HUES64 (cell line): Measurements from ENCODE around the gene MAP2K4.

Experiments
- H3K27ac ChIP-seq: 2 replicates; pipeline ENCODE4 v1.7.0; 2013; ENCODE audit warnings: low read depth, low read length, inconsistent platforms
- H3K27me3 ChIP-seq: 2 replicates; pipeline ENCODE4 v1.6.1; 2013; ENCODE audit warnings: mild to moderate bottlenecking, low read length; ENCODE audit not compliant: insufficient read depth
- H3K36me3 ChIP-seq: 2 replicates; pipeline ENCODE4 v1.6.1; 2013; ENCODE audit warnings: mild to moderate bottlenecking, low read length; ENCODE audit not compliant: insufficient read depth
- H3K4me1 ChIP-seq: 2 replicates; pipeline ENCODE4 v1.6.1; 2013; ENCODE audit warnings: mild to moderate bottlenecking, low read length, moderate library complexity; ENCODE audit not compliant: insufficient read depth
- H3K4me3 ChIP-seq: 2 replicates; pipeline ENCODE4 v1.5.1; 2013; ENCODE audit warnings: mild to moderate bottlenecking, low read length, moderate library complexity
- H3K9ac ChIP-seq: 2 replicates; pipeline ENCODE4 v1.6.1; 2013; ENCODE audit warnings: mild to moderate bottlenecking, low read depth, low read length
- H3K9me3 ChIP-seq: 2 replicates; pipeline ENCODE4 v1.6.1; 2013; ENCODE audit warnings: low read depth, low read length; ENCODE audit not compliant: insufficient read depth
- WGBS: fragments of 150-250, 120-280 bp; methylation state at CpG from one replicate; pipeline ENCODE4 v1.1.7; 2013; ENCODE audit warnings: missing lambda C conversion rate; 5-methylcytosine and 5-hydroxymethylcytosine counted together

MAP2K4 gene

DNA sequence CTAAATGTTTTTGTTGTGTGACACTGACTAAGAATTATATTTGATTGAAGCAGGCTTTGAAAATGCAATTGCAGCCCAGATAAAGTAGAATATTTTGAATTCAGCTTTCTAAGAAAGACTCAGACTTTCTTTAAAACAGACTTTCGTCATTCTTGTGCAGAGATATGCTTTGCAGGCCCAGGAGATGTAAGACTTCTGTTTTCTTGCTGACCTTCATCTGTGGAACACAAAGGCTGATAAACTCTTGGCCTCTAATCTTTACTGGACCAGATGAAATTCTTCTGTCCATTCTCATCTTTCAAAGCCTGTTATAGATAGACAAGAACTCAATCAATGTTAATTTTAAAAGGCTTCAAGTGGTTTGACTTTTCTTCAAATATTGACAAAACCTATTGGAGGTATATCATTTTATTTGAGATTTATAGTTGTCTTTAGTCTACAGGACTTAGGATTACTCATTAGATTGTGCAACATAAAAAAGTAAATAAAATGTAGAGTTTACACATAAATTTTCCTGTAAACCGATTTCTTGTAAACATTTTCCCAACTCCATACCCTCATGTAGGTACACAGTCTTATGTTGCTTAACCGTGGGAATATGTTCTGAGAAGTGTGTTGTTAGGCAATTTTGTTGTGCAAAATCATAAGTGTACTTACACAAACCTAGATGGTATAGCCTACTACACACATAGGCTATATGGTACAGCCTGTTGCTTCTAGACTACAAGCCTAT lies 94.2 kb downstream of the MAP2K4 start:
- no peak overlapping the region for H3K9ac ChIP-seq
- no peaks in the 10 kb centered on the region for H3K27me3 ChIP-seq
- no peaks in the 10 kb centered on the region for H3K9me3 ChIP-seq
- no peaks in the 10 kb centered on the region for H3K4me1 ChIP-seq
- H3K36me3 ChIP-seq, result peaks cover 90% of the 10 kb centered on the region
- WGBS, result 92% methylated on average over 1 of the region's 3 CpGs
- H3K27ac ChIP-seq, result no peak overlapping the region
- H3K4me3 ChIP-seq, result no peak overlapping the region

DNA sequence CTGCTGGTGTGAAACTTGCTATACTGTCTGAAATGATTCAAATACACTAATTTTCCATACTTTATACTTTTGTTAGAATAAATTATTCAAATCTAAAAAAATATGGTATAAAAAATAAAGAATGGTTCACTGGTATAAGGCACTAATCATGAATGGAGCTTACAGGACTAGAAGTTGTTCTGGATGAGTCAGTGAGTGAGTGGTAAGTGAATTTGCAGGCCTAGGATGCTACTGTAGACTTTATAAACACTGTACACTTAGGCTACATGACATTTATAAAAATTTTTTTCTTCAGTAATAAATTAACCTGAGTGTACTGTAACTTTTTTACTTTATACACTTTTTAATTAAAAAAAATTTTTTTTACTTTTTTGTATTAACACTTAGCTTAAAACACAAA lies 95.5 kb downstream of the MAP2K4 start:
- no peaks in the 10 kb centered on the region for H3K9me3 ChIP-seq

DNA sequence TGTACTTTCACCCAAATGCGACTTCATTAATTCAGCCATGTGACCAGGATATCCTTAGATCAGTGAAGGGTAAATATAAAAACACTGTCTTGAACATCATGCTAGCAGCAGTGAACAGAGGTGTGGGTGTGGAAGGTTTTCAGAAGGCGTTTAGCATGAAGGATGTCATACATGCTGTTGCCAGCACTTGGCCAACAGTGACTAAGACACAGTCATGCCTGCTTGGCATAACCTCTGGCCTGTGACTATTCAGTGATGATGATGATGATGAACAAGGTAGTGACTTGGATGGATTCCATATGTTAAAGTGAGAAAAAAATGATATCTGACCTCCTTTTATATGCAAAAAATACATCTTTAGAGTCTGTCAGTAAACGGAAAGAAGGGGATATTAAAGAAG lies 97.9 kb downstream of the MAP2K4 start:
- H3K27ac ChIP-seq, result no peak overlapping the region
- peaks cover 22% of the 10 kb centered on the region for H3K4me1 ChIP-seq
- peaks cover 60% of the 10 kb centered on the region for H3K36me3 ChIP-seq
- no peaks in the 10 kb centered on the region for H3K9me3 ChIP-seq
- no peak overlapping the region for H3K4me3 ChIP-seq
- H3K9ac ChIP-seq, result no peak overlapping the region
- no peaks in the 10 kb centered on the region for H3K27me3 ChIP-seq
- WGBS, result 95% methylated on average over 3 of the region's 3 CpGs

More for the DNA sequence above, 95.5 kb downstream of the MAP2K4 start:
- Histone ChIP-seq H3K27me3 (no peaks in the 10 kb centered on the region), H3K4me3 (no peak overlapping the region), H3K27ac (no peak overlapping the region), H3K4me1 (0 out of 2 replicates have a peak, but pooled peaks cover 6% of the 10 kb centered on the region), H3K36me3 (peaks cover 81% of the 10 kb centered on the region), H3K9ac (no peak overlapping the region)

DNA sequence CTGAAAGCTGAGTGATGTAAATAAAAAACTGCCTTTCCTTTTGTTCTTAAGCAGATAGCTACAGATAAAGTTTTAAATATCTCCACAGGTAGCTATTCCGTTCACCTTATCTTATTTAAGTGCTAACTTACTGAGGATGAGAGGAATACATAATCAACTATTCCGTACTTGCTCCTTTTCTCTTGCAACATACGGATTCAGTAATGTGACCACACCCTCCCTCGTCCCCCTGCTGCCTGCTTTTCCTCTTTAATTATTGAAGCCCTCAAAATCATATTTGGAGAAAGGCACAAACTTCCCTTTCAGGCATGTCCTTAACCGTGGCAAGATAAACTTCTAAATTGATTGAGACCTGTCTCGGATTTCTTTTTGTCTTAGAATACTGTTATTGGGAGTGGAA lies 101.4 kb downstream of the MAP2K4 start:
- Histone ChIP-seq H3K9ac (0 out of 2 replicates have a peak overlapping the region, but pooled peaks have one; percentile 14), H3K4me3 (peak overlapping the region; percentile 21), H3K27me3 (no peaks in the 10 kb centered on the region), H3K4me1 (peaks cover 22% of the 10 kb centered on the region), H3K9me3 (no peaks in the 10 kb centered on the region; the same call in 1 of the 2 replicates), H3K27ac (no peak overlapping the region), H3K36me3 (peaks cover 48% of the 10 kb centered on the region)
- 49% methylated on average over 6 of the region's 6 CpGs for WGBS

DNA sequence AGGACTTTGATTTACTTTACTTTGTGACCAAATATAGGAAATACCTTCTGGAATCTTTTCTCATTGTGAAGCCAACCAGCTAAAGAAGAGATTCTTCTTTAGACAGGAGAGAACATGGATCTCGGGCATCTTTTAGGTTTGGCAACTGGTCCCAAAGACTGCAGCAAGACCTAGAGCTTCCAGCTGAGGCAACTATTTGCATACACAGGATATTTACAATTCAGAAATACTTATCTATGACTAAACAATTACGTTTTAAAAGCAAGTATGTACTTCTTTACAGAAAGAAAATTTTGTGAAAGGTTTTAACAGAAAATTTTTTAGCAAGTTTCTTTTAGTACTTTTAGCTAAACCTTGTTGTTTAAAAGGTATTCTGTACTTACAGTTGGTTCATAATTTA lies 106.5 kb downstream of the MAP2K4 start:
- 82% methylated on average over 1 of the region's 2 CpGs for WGBS
- H3K27me3 ChIP-seq, result no peaks in the 10 kb centered on the region
- H3K9me3 ChIP-seq, result no peaks in the 10 kb centered on the region; the same call in 1 of the 2 replicates
- peaks cover 7% of the 10 kb centered on the region for H3K4me1 ChIP-seq
- peaks cover 70% of the 10 kb centered on the region for H3K36me3 ChIP-seq
- no peak overlapping the region for H3K4me3 ChIP-seq
- no peak overlapping the region for H3K9ac ChIP-seq
- H3K27ac ChIP-seq, result no peak overlapping the region

DNA sequence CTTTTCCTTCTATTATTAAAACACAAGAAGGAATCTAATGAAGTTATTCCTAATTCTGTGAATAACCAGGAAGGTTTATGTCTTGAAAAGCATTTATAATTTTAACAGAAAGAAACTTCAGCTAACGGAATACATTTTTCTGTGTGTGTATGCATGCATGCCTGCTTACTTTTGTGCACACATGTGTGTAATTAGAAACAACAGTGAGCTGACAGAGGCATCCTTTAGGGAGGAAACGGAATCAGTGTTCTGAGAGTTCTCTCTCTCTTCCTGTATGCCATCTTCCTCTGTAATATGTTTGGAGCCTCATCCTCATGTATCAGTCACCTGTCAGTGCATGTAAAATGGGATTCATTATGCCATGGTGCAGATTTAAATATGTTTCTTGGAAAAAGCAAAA lies 107.0 kb downstream of the MAP2K4 start:
- Histone ChIP-seq H3K9ac (no peak overlapping the region), H3K27me3 (no peaks in the 10 kb centered on the region), H3K27ac (no peak overlapping the region), H3K4me1 (peaks cover 2% of the 10 kb centered on the region), H3K36me3 (peaks cover 73% of the 10 kb centered on the region), H3K9me3 (no peaks in the 10 kb centered on the region; the same call in 1 of the 2 replicates), H3K4me3 (no peak overlapping the region)
- WGBS, result 83% methylated on average over 2 of the region's 2 CpGs

DNA sequence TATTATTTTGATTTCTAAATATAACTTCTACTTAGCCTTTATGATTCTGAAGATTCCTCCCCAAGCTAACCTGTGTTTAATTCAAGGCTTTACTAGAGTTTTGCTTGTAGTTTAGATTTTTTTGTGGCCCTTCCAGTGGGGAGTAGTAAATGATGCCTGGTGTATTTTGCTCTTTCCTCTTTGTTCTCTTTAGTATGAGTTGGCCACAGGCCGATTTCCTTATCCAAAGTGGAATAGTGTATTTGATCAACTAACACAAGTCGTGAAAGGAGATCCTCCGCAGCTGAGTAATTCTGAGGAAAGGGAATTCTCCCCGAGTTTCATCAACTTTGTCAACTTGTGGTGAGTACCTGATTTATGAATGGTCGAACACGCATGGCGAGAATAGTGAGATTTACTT lies 108.3 kb downstream of the MAP2K4 start:
- 98% methylated on average over 7 of the region's 7 CpGs for WGBS
- Histone ChIP-seq H3K9me3 (no peaks in the 10 kb centered on the region; the same call in 1 of the 2 replicates), H3K9ac (no peak overlapping the region), H3K27me3 (no peaks in the 10 kb centered on the region), H3K36me3 (peaks cover 75% of the 10 kb centered on the region), H3K27ac (no peak overlapping the region), H3K4me3 (no peak overlapping the region), H3K4me1 (no peaks in the 10 kb centered on the region; the same call in 1 of the 2 replicates)

DNA sequence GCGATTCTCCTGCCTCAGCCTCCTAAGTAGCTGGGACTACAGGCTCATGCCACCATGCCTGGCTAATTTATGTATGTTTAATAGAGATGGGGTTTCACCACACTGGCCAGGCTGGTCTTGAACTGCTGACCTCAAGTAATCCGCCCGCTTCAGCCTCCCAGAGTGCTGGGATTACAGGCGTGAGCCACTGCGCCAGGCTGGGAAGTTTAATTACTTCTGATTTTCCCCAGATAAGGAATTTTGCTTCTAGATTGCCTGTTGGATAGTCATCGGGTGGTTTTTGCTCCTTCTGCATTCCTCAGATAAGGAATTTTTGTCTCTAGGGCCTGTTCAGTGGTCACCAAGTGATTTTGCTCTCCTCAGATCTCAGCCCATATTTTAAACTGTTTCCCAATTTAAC lies 112.5 kb downstream of the MAP2K4 start:
- Histone ChIP-seq H3K4me1 (no peaks in the 10 kb centered on the region), H3K36me3 (peaks cover 70% of the 10 kb centered on the region), H3K4me3 (no peak overlapping the region), H3K27ac (no peak overlapping the region), H3K9me3 (peaks cover 14% of the 10 kb centered on the region; the same call in 1 of the 2 replicates), H3K27me3 (no peaks in the 10 kb centered on the region), H3K9ac (no peak overlapping the region)
- 98% methylated on average over 6 of the region's 6 CpGs for WGBS

DNA sequence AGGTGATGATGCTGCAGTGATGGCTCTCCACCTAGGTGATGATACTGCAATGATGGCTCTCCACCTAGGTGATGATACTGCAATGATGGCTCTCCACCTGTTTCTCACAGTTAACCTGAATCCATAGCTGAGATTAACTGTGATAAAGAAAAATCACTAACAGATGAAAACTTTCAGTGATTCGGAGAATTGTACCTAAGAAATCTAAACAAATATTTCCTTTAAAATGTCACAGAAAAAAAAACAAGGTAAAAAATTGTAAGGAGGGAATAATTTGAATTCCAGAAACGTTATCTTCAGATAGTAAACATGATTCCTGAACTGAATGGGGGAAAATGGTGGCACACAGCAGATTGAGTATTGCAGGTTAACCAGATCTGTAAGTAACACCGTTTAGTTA lies 113.4 kb downstream of the MAP2K4 start:
- 98% methylated on average over 2 of the region's 3 CpGs for WGBS

DNA sequence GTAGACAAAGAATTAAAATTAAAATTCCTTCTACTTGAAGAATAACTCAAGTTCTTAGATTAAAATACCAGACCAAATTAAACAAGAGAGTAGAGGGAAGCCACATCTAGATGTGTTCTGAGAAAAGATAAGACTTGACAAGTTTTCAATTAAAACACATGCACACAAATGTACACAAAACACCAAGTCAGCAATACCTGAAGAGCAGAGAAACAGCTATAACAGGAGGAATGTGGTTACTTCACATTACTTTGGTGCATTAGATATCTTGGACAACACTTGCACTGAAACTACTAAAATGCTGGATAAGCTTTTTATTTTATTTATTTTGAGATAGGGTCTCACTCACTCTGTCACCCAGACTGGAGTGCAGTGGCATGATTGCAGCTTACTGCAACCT lies 113.9 kb downstream of the MAP2K4 start:
- no peak overlapping the region for H3K9ac ChIP-seq
- no peaks in the 10 kb centered on the region for H3K27me3 ChIP-seq
- H3K36me3 ChIP-seq, result peaks cover 63% of the 10 kb centered on the region
- no peaks in the 10 kb centered on the region for H3K4me1 ChIP-seq
- peaks cover 14% of the 10 kb centered on the region; the same call in 1 of the 2 replicates for H3K9me3 ChIP-seq
- H3K27ac ChIP-seq, result no peak overlapping the region
- no peak overlapping the region for H3K4me3 ChIP-seq

More for the DNA sequence above, 113.4 kb downstream of the MAP2K4 start:
- Histone ChIP-seq H3K4me3 (no peak overlapping the region), H3K9ac (no peak overlapping the region), H3K27me3 (no peaks in the 10 kb centered on the region), H3K4me1 (no peaks in the 10 kb centered on the region), H3K27ac (no peak overlapping the region), H3K9me3 (peaks cover 14% of the 10 kb centered on the region; the same call in 1 of the 2 replicates), H3K36me3 (peaks cover 66% of the 10 kb centered on the region)

DNA sequence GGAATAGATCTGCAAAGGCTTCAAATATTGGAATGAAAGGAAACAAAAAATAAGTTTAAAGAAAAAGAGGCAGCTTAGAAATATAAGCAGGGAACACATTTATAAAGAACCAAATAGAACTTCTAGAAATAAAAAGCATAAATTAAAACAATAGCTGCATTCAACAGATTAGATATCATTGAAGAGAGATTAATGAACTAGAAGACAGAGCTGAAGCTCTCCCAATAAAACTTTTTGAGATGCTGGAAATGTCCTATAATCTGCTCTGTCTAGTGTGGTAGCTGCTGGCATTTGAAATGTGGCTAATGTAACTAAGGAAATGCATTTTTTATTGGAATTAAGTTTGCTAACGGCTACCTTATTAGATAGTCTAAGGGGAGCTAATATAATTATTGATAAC lies 115.6 kb downstream of the MAP2K4 start:
- no peak overlapping the region for H3K9ac ChIP-seq
- no peak overlapping the region for H3K4me3 ChIP-seq
- H3K27ac ChIP-seq, result no peak overlapping the region
- H3K36me3 ChIP-seq, result peaks cover 62% of the 10 kb centered on the region
- no peaks in the 10 kb centered on the region for H3K4me1 ChIP-seq
- no peaks in the 10 kb centered on the region for H3K27me3 ChIP-seq
- WGBS, result 86% methylated on average over 1 of the region's 1 CpG
- peaks cover 14% of the 10 kb centered on the region; the same call in 1 of the 2 replicates for H3K9me3 ChIP-seq
